Mesodermal cell (in vitro differentiated cells): ENCODE results near the gene ITPRID2.

Experiments
- H3K27ac ChIP-seq: 2 replicates; pipeline ENCODE4 v1.7.0; 2013; ENCODE audit warnings: mild to moderate bottlenecking, low read depth, low read length, moderate library complexity; ENCODE audit not compliant: severe bottlenecking
- H3K36me3 ChIP-seq: 2 replicates; pipeline ENCODE4 v1.7.1; 2013; ENCODE audit warnings: mild to moderate bottlenecking, low read length, moderate library complexity; ENCODE audit not compliant: control insufficient read depth, insufficient read depth
- H3K4me1 ChIP-seq: one replicate; pipeline ENCODE4 v1.7.1; 2013; ENCODE audit warnings: mild to moderate bottlenecking, low read length; ENCODE audit not compliant: insufficient read depth, control insufficient read depth, poor library complexity, severe bottlenecking
- H3K4me3 ChIP-seq: 2 replicates; pipeline ENCODE4 v1.7.0; 2013; ENCODE audit warnings: low read length, control low read depth, mild to moderate bottlenecking; ENCODE audit not compliant: insufficient read depth, poor library complexity, severe bottlenecking; ENCODE audit errors: extremely low read depth
- H3K9me3 ChIP-seq: 2 replicates; pipeline ENCODE4 v1.7.1; 2013; ENCODE audit warnings: mild to moderate bottlenecking, low read length, moderate library complexity; ENCODE audit not compliant: control insufficient read depth
- WGBS, 2 experiments: methylation state at CpG; one replicate each; pipeline ENCODE4 v1.1.5; 2013; ENCODE audit warnings: missing lambda C conversion rate in 2 of 2; ENCODE audit not compliant: insufficient coverage in 2 of 2; 5-methylcytosine and 5-hydroxymethylcytosine counted together

ITPRID2 gene

DNA sequence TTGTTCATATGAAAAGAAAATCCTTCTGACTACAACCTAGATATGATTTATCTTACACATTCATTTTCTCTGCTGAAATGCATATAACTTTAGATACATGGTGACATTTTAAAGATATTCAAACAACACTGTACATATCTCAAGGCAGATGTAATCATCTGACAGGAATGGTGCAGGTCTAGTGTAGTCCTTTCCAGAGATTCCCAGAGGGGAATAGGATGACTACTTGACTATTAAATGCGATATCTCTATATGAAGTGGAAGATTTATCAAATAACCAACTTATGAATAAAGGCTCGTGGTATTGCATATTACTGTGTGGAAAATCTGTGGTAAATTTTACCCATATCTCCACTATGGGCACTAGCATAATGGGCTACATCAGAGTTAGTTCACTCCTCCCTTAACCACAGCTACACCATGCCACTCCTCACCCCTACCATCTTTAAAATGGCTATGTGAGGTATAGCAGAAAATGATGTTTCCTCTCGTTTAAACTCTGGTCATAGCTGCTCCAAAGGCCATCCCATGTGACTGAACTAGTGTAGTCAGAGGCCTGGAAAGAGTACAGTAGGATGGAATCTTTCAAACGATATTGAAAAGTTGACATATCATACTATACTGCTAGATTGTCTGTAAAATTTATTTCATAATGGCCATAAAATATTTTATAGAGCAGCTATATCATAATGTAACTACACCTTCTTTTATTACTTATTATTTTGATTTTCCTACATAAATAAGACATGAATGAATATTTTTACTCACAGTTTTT, 9.1 kb upstream of the ITPRID2 start:
- peaks cover 6% of the 10 kb centered on the region for H3K4me1 ChIP-seq
- no peak overlapping the region for H3K4me3 ChIP-seq
- no CpG with 5 or more reads among the region's 4 CpGs for whole genome bisulfite sequencing, 2 experiments

DNA sequence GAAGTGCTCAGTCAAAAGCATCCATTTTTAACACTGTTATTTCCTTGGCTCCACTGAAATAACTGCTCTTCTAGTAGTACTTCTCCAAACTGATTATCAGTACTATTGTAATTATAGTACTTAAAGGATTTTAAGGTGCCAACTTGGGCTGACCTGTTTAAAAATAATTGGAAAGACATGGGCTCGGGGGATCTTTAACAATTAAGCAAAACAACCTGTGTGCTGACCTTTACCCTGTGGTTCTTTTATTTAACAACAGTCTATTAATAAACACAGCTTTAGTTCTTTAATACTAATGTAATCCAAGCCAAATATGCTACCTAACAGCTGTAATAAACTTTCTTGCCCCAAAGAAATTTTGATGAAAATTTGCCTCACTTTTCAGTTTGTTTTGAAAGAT, 6.9 kb upstream of the ITPRID2 start:
- Histone ChIP-seq H3K4me3 (no peak overlapping the region), H3K9me3 (no peaks in the 10 kb centered on the region), H3K4me1 (peaks cover 7% of the 10 kb centered on the region), H3K27ac (no peak overlapping the region), H3K36me3 (no peaks in the 10 kb centered on the region)
- WGBS, 2 experiments, result no CpG with 5 or more reads among the region's 1 CpG

More for the DNA sequence above, 9.1 kb upstream of the ITPRID2 start:
- H3K27ac ChIP-seq, result no peak overlapping the region
- H3K9me3 ChIP-seq, result no peaks in the 10 kb centered on the region
- no peaks in the 10 kb centered on the region for H3K36me3 ChIP-seq

DNA sequence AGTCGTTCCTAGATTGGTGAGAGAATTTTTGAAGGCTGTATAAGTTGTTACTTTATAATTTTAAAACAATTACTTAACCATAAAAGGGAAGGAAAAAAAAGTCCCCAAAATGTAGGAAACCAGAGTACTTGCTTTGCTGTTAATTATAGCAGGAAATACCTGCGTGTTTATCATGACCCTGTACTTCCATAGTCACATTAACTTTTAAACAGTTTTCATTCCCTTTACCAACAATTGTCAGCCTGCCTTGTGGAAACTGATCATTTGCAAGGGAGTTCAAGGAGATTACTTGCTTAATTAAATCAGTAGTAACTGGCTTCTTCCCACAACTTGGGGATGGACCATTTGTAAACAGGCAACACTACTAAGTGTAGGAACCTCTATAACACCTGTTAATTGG, 6.4 kb upstream of the ITPRID2 start:
- no CpG with 5 or more reads among the region's 2 CpGs for WGBS, 2 experiments
- Histone ChIP-seq H3K4me3 (no peak overlapping the region), H3K4me1 (peaks cover 11% of the 10 kb centered on the region), H3K36me3 (no peaks in the 10 kb centered on the region), H3K9me3 (no peaks in the 10 kb centered on the region), H3K27ac (no peak overlapping the region)

DNA sequence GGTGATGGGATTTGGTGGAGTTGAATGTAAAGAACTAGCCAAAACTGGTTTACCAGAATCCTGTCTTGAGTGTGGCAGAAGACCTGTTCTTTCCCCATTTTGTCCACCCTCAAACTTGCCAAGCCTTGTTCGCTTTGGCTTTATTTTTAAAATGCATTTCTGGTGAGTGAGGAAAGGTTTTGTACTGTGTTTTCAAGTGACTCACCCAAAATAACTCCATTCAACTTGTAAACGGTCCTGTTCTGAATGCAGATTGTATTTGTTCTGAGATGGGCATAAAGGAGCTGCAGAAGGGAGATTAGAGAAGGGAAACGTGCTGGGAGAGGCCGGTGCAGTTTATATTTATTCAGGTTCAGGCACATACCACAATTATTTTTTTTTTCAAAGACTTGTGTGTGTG, 5.3 kb upstream of the ITPRID2 start:
- no peaks in the 10 kb centered on the region for H3K36me3 ChIP-seq
- no peak overlapping the region for H3K4me3 ChIP-seq
- peaks cover 21% of the 10 kb centered on the region for H3K4me1 ChIP-seq
- no CpG with 5 or more reads among the region's 4 CpGs for WGBS, 2 experiments
- no peaks in the 10 kb centered on the region for H3K9me3 ChIP-seq
- H3K27ac ChIP-seq, result no peak overlapping the region

GRCh38 chr2:181887045-181887444, 4.5 kb upstream of the ITPRID2 start:
- Histone ChIP-seq H3K27ac (no peak overlapping the region), H3K4me1 (peaks cover 22% of the 10 kb centered on the region), H3K4me3 (no peak overlapping the region), H3K36me3 (no peaks in the 10 kb centered on the region), H3K9me3 (no peaks in the 10 kb centered on the region)
- WGBS, 2 experiments, result no CpG with 5 or more reads among the region's 2 CpGs

DNA sequence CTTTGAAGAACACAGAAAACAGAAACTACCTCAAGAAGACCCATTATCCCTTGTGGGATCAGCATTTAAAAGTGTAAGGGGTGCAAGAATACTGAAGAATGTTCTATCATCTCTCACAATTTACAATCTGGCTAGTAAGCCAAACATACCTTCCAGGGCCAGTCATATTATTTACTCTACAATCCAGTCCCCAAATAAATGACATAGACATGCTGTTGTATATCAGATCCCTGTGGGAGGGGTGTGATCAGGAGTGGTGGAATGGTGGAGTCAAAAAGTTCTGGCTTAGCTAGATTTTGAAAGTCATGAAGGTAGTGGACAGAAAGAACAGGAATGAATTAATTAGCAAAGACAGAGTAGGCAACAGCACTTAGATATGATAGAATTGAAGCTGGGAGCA, 1.8 kb upstream of the ITPRID2 start:
- Histone ChIP-seq H3K27ac (no peak overlapping the region), H3K4me3 (no peak overlapping the region), H3K36me3 (peaks cover 5% of the 10 kb centered on the region), H3K4me1 (peaks cover 22% of the 10 kb centered on the region), H3K9me3 (no peaks in the 10 kb centered on the region)

GRCh38 chr2:181890271-181890670, 1.3 kb upstream of the ITPRID2 start:
- Histone ChIP-seq H3K36me3 (peaks cover 5% of the 10 kb centered on the region), H3K4me1 (peaks cover 22% of the 10 kb centered on the region), H3K9me3 (no peaks in the 10 kb centered on the region), H3K27ac (no peak overlapping the region), H3K4me3 (no peak overlapping the region)
- WGBS, 2 experiments, result 100% methylated on average over 1 of the region's 2 CpGs

DNA sequence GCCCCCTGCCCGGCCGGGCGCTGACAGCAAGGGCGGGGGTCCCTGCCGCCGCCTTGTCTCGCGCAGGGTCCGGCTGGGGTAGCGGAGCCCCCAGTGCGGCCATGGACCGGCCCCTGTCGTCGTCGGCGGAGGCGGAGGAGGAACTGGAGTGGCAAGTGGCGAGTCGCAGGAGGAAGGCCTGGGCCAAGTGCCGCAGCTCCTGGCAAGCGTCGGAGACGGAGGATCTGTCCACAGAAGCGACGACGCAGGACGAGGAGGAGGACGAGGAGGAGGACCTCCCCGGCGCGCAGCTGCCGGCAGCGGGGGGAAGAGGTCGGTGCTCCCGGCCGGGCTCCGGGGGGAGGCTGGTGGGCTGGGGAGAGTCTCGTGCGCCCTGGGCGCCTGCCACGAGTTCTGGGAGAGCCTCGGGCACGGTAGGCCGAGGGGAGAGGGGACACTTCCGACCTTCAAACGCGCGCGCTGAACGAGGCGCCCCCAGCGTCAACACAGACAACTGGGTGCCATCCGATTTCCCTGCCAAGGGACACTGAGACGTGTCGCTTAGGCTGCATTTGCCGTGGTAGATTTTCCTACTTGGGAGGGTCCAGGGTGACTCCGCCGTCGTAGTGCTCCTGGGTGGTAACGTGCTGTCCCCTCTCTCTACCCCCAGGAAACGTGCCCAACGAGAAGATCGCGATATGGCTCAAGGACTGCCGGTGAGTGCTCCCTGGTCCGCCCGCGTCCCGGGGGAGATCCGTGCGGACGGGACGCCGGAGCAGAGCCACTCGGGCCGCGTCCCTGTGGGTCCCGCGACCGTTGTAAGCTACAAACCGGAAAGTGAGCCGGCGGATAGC, 652 bp downstream of the ITPRID2 start:
- H3K4me1 ChIP-seq, result peaks cover 23% of the 10 kb centered on the region
- 0% methylated on average over 41 to 68 of the region's 83 CpGs for WGBS, 2 experiments
- H3K9me3 ChIP-seq, result no peaks in the 10 kb centered on the region

GRCh38 chr2:181892799-181893435, 1.4 kb downstream of the ITPRID2 start:
- peak overlapping the region; percentile 86 for H3K4me3 ChIP-seq
- peak overlapping the region; percentile 86 for H3K27ac ChIP-seq
- H3K4me1 ChIP-seq, result peaks cover 22% of the 10 kb centered on the region
- no peaks in the 10 kb centered on the region for H3K9me3 ChIP-seq
- peaks cover 21% of the 10 kb centered on the region for H3K36me3 ChIP-seq
- WGBS, 2 experiments, result 0 to 4% methylated on average over 3 of the region's 10 CpGs

More for the DNA sequence above, 652 bp downstream of the ITPRID2 start:
- H3K36me3 ChIP-seq, result peaks cover 20% of the 10 kb centered on the region
- peak overlapping the region; percentile 86 for H3K4me3 ChIP-seq
- peak overlapping the region; percentile 86 for H3K27ac ChIP-seq

- Histone ChIP-seq H3K4me1 (peaks cover 22% of the 10 kb centered on the region), H3K36me3 (peaks cover 31% of the 10 kb centered on the region), H3K9me3 (no peaks in the 10 kb centered on the region), H3K4me3 (peak overlapping the region; percentile 86), H3K27ac (no peak overlapping the region)
- 100% methylated on average over 1 to 3 of the region's 3 CpGs for WGBS, 2 experiments
Measured at GRCh38 chr2:181894381-181894780, 2.9 kb downstream of the ITPRID2 start.
